A172 (cell line): ENCODE data around the gene CFAP73. TPM values are rescaled to one million over a fixed set of nuclear protein-coding genes. Genes with fewer than 3 reads are reported as not detected.

Experiments
- DNase-seq: peaks from one replicate; pipeline ENCODE4 v3.0.0-alpha.2; 2015; ENCODE audit warnings: low spot score
- total RNA-seq: library from RNA; depleted of rRNA; stranded (reverse); fragments of >200 nt; shearing (Covaris generic); gene quantifications from 2 replicates; pipeline ENCODE4 v1.2.3, GENCODE V29; 2014

Gene CFAP73
- total RNA-seq, 1 experiment from 2014 or later, result 1.2 TPM

- no peak for DNase-seq
Measured at GRCh38 chr12:113163030-113163360, 13.5 kb downstream of the CFAP73 start.

GRCh38 chr12:113164014-113164413, 14.5 kb downstream of the CFAP73 start:
- DNase-seq, result no peak

- no peak for DNase-seq
Measured at GRCh38 chr12:113165521-113166450, 16.3 kb downstream of the CFAP73 start.

GRCh38 chr12:113167868-113168267, 18.3 kb downstream of the CFAP73 start:
- DNase-seq, result no peak

- no peak for DNase-seq
Measured at GRCh38 chr12:113169697-113170096, 20.2 kb downstream of the CFAP73 start.

- no peak for DNase-seq
Measured at GRCh38 chr12:113170457-113170856, 20.9 kb downstream of the CFAP73 start.

GRCh38 chr12:113170926-113171325, 21.4 kb downstream of the CFAP73 start:
- no peak for DNase-seq

- DNase-seq, result no peak
Measured at GRCh38 chr12:113171543-113171942, 22.0 kb downstream of the CFAP73 start.

- DNase-seq, result no peak
Measured at GRCh38 chr12:113172185-113172584, 22.7 kb downstream of the CFAP73 start.

GRCh38 chr12:113173081-113173698, 23.7 kb downstream of the CFAP73 start:
- no peak for DNase-seq

- DNase-seq, result peak; percentile 35
Measured at GRCh38 chr12:113174461-113175384, 25.2 kb downstream of the CFAP73 start.

- no peak for DNase-seq
Measured at GRCh38 chr12:113179023-113179422, 29.5 kb downstream of the CFAP73 start.

GRCh38 chr12:113180333-113180732, 30.8 kb downstream of the CFAP73 start:
- no peak for DNase-seq

- DNase-seq, result no peak
Measured at GRCh38 chr12:113181975-113182374, 32.5 kb downstream of the CFAP73 start.

- no peak for DNase-seq
Measured at GRCh38 chr12:113183030-113183589, 33.6 kb downstream of the CFAP73 start.

- DNase-seq, result no peak
Measured at GRCh38 chr12:113184098-113184899, 34.8 kb downstream of the CFAP73 start.

GRCh38 chr12:113184900-113185179, 35.3 kb downstream of the CFAP73 start:
- DNase-seq, result peak; percentile 84

- peak; percentile 61 for DNase-seq
Measured at GRCh38 chr12:113185180-113186032, 35.9 kb downstream of the CFAP73 start, which contains the start of the genes DDX54 and RITA1. DDX54 (minus strand) TSS chr12:113185478; CDS start chr12:113185451, 27 bp downstream. RITA1 (plus strand) TSS chr12:113185721; CDS start chr12:113186747, 1,026 bp downstream.

GRCh38 chr12:113186033-113186365, 36.5 kb downstream of the CFAP73 start:
- DNase-seq, result no peak

- no peak for DNase-seq
Measured at GRCh38 chr12:113186666-113187325, 37.3 kb downstream of the CFAP73 start.
